MM.1S (cell line): ENCODE results near the gene ADAM19.

Source experiments
- CTCF ChIP-seq: fragments of 300-600 bp; sonication (generic); IDR thresholded peaks from 2 replicates; pipeline ENCODE4 v1.5.1; 2016; ENCODE audit warnings: antibody characterized with exemption, low read length, mixed read lengths
- EZH2 ChIP-seq: fragments of 300-600 bp; sonication (generic); optimal IDR thresholded peaks from 2 replicates; pipeline ENCODE3; 2017; ENCODE audit warnings: low read depth, mild to moderate bottlenecking, antibody characterized with exemption, low read length, mixed read lengths
- EZH2phosphoT487 ChIP-seq: fragments of 300-600 bp; sonication (generic); IDR thresholded peaks from 2 replicates; pipeline ENCODE4 v1.6.1; 2018; ENCODE audit warnings: antibody characterized with exemption, low read length

GRCh38 chr5:157558681-157559080 lies 16.9 kb downstream of the ADAM19 start:
- TF ChIP-seq CTCF (no peak), EZH2 (no peak), EZH2phosphoT487 (no peak)
